ENCODE data around the gene GPR42.

DNA sequence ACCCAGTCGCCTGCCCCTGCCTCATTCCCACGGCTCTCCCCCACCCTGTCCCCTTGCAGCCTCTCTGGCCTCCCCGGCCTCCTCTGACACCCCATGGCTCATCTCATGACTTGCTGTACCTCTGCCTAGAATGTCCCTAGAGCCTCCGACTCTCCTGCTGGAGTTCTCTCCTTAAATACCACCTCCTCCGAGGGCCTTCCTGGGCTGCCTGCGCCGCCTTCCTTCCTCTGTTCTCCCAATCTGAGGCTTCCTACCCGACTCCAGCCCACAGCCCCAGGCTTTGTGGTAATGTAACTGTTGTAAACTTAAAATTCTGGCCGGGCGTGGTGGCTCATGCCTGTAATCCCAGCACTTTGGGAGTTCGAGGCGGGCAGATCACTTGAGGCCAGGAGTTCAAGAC, 27.7 kb downstream of the GPR42 start:
- TF ChIP-seq, protein P1, sequence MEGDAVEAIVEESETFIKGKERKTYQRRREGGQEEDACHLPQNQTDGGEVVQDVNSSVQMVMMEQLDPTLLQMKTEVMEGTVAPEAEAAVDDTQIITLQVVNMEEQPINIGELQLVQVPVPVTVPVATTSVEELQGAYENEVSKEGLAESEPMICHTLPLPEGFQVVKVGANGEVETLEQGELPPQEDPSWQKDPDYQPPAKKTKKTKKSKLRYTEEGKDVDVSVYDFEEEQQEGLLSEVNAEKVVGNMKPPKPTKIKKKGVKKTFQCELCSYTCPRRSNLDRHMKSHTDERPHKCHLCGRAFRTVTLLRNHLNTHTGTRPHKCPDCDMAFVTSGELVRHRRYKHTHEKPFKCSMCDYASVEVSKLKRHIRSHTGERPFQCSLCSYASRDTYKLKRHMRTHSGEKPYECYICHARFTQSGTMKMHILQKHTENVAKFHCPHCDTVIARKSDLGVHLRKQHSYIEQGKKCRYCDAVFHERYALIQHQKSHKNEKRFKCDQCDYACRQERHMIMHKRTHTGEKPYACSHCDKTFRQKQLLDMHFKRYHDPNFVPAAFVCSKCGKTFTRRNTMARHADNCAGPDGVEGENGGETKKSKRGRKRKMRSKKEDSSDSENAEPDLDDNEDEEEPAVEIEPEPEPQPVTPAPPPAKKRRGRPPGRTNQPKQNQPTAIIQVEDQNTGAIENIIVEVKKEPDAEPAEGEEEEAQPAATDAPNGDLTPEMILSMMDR (IDR thresholded peaks at IDR 0.05) = no peak
- no peak for TF ChIP-seq POLR2A (IDR thresholded peaks at IDR 0.05)

All from adrenal gland (tissue), 5 donors.